SK-N-SH treated with all-trans-retinoic acid at 6 μM for 48 hours (cell line): ENCODE results near the gene TTC16.

Experiments
- ATAC-seq: fragments of 200-7000 bp; cut with Tn5 transposase; 3 replicates; pipeline ENCODE4 v1.9.1; 2020; ENCODE audit warnings: mild to moderate bottlenecking, moderate library complexity
- ARNTL ChIP-seq: fragments of 450-650 bp; formaldehyde crosslinking; IDR thresholded peaks from 2 replicates; pipeline ENCODE4 v1.5.0; 2020; ENCODE audit warnings: low read depth, mild to moderate bottlenecking, moderate library complexity, borderline replicate concordance
- BACH2 ChIP-seq: fragments of 250-450 bp; sonication (Bioruptor Pico); IDR thresholded peaks from 2 replicates; pipeline ENCODE4 v1.9.0; 2021; ENCODE audit warnings: mild to moderate bottlenecking, borderline replicate concordance
- CREB5 ChIP-seq: fragments of 250-450 bp; sonication (Bioruptor Pico); IDR thresholded peaks from 2 replicates; pipeline ENCODE4 v1.5.1; 2020; ENCODE audit warnings: low read depth, mild to moderate bottlenecking, moderate library complexity
- GLIS3 ChIP-seq: fragments of 250-450 bp; sonication (Bioruptor Pico); IDR thresholded peaks from 2 replicates; pipeline ENCODE4 v1.5.0; 2020; ENCODE audit warnings: mild to moderate bottlenecking, moderate library complexity
- ISL1 ChIP-seq: fragments of 250-450 bp; sonication (Bioruptor Pico); IDR thresholded peaks from 2 replicates; pipeline ENCODE4 v2.1.2; 2022; ENCODE audit warnings: mild to moderate bottlenecking, moderate library complexity
- OSR1 ChIP-seq: fragments of 250-450 bp; sonication (Bioruptor Pico); IDR thresholded peaks from 2 replicates; pipeline ENCODE4 v1.8.0; 2022; ENCODE audit warnings: moderate library complexity, mild to moderate bottlenecking, inconsistent platforms
- PATZ1 ChIP-seq: fragments of 250-450 bp; sonication (Bioruptor Pico); IDR thresholded peaks from 2 replicates; pipeline ENCODE4 v1.8.0; 2020; ENCODE audit warnings: mild to moderate bottlenecking, moderate library complexity, borderline replicate concordance
- POU6F1 ChIP-seq: fragments of 250-450 bp; sonication (Bioruptor Pico); IDR thresholded peaks from 2 replicates; pipeline ENCODE4 v1.8.0; 2021; ENCODE audit warnings: low read depth, mild to moderate bottlenecking, moderate library complexity, borderline replicate concordance
- PPARA ChIP-seq: fragments of 250-450 bp; sonication (Bioruptor Pico); IDR thresholded peaks from 2 replicates; pipeline ENCODE4 v1.5.0; 2020; ENCODE audit warnings: mild to moderate bottlenecking, borderline replicate concordance
- RARB ChIP-seq: fragments of 250-450 bp; sonication (Bioruptor Pico); IDR thresholded peaks from 2 replicates; pipeline ENCODE4 v1.8.0; 2021; ENCODE audit warnings: mild to moderate bottlenecking, moderate library complexity
- TCF4 ChIP-seq: fragments of 250-450 bp; sonication (Bioruptor Pico); IDR thresholded peaks from 2 replicates; pipeline ENCODE4 v1.8.0; 2021; ENCODE audit warnings: mild to moderate bottlenecking, moderate library complexity, borderline replicate concordance
- TOX ChIP-seq: fragments of 250-450 bp; sonication (Bioruptor Pico); IDR thresholded peaks from 2 replicates; pipeline ENCODE4 v1.8.0; 2021; ENCODE audit warnings: mild to moderate bottlenecking, moderate library complexity, borderline replicate concordance
- TSHZ2 ChIP-seq: fragments of 250-450 bp; sonication (Bioruptor Pico); IDR thresholded peaks from 2 replicates; pipeline ENCODE4 v1.5.0; 2020; ENCODE audit warnings: mild to moderate bottlenecking, moderate library complexity
- ZC3H10 ChIP-seq: fragments of 250-450 bp; sonication (Bioruptor Pico); IDR thresholded peaks from 2 replicates; pipeline ENCODE4 v1.5.1; 2021; ENCODE audit warnings: mild to moderate bottlenecking, moderate library complexity
- ZFP3 ChIP-seq: fragments of 250-450 bp; sonication (Bioruptor Pico); IDR thresholded peaks from 2 replicates; pipeline ENCODE4 v1.5.0; 2020; ENCODE audit warnings: mild to moderate bottlenecking, moderate library complexity
- ZFP30 ChIP-seq: fragments of 450-650 bp; formaldehyde crosslinking; IDR thresholded peaks from 2 replicates; pipeline ENCODE4 v1.5.0; 2022; ENCODE audit warnings: mild to moderate bottlenecking, moderate library complexity
- ZNF565 ChIP-seq: fragments of 450-650 bp; formaldehyde crosslinking; conservative IDR thresholded peaks from 2 replicates; pipeline ENCODE4 v1.5.0; 2020; ENCODE audit warnings: low read depth, mild to moderate bottlenecking, moderate library complexity
- ZNF70 ChIP-seq: fragments of 450-650 bp; formaldehyde crosslinking; IDR thresholded peaks from 2 replicates; pipeline ENCODE4 v1.5.0; 2020; ENCODE audit warnings: mild to moderate bottlenecking, moderate library complexity
- ZNF8 ChIP-seq: fragments of 450-650 bp; formaldehyde crosslinking; IDR thresholded peaks from 2 replicates; pipeline ENCODE4 v1.5.0; 2020; ENCODE audit warnings: mild to moderate bottlenecking, moderate library complexity

TTC16 gene

GRCh38 chr9:127762111-127762676 is 46.3 kb downstream of the TTC16 start (continued):
- no peak for TF ChIP-seq GLIS3 (CRISPR knock-in tag)

- peak; percentile 75 for ATAC-seq
- no peak for TF ChIP-seq ISL1 (CRISPR knock-in tag)
- no peak for TF ChIP-seq ZNF70 (CRISPR knock-in tag)
- no peak for TF ChIP-seq ZFP30
- TF ChIP-seq PPARA = no peak
- no peak for TF ChIP-seq GLIS3 (CRISPR knock-in tag)
- TF ChIP-seq OSR1 (CRISPR knock-in tag) = no peak
- TF ChIP-seq TCF4 (CRISPR knock-in tag) = no peak
- TF ChIP-seq, all 23 proteins: peak for 0
These were observed 48.1 kb downstream of the TTC16 start for GRCh38 chr9:127763918-127764384.

GRCh38 chr9:127765418-127765817 is 49.5 kb downstream of the TTC16 start:
- TF ChIP-seq PPARA = no peak
- TF ChIP-seq ZC3H10 (CRISPR knock-in tag) = no peak
- no peak for TF ChIP-seq CREB5 (CRISPR knock-in tag)
- no peak for TF ChIP-seq ISL1 (CRISPR knock-in tag)
- TF ChIP-seq ZNF8 (CRISPR knock-in tag) = no peak
- TF ChIP-seq ARNTL (CRISPR knock-in tag) = no peak
- TF ChIP-seq ZFP30 = no peak
- no peak for ATAC-seq

- ATAC-seq = no peak
- no peak for TF ChIP-seq ZNF8 (CRISPR knock-in tag)
- TF ChIP-seq ZFP3 (CRISPR knock-in tag) = no peak
- TF ChIP-seq BACH2 (CRISPR knock-in tag) = no peak
- TF ChIP-seq ZC3H10 (CRISPR knock-in tag) = no peak
- no peak for TF ChIP-seq RARB
- no peak for TF ChIP-seq POU6F1 (CRISPR knock-in tag)
- TF ChIP-seq GLIS3 (CRISPR knock-in tag) = no peak
- TF ChIP-seq ISL1 (CRISPR knock-in tag) = no peak
- TF ChIP-seq PPARA = no peak
- TF ChIP-seq ZNF70 (CRISPR knock-in tag) = no peak
- no peak for TF ChIP-seq PATZ1
- TF ChIP-seq ZNF565 (CRISPR knock-in tag) = no peak
- no peak for TF ChIP-seq ZFP30
- TF ChIP-seq ARNTL (CRISPR knock-in tag) = no peak
- TF ChIP-seq TOX (CRISPR knock-in tag) = no peak
These were observed 51.5 kb downstream of the TTC16 start for GRCh38 chr9:127767410-127767809.

- TF ChIP-seq ARNTL (CRISPR knock-in tag) (no peak), ZNF70 (CRISPR knock-in tag) (no peak), PPARA (no peak), TCF4 (CRISPR knock-in tag) (peak; percentile 20; the same call in 1 of the 2 replicates), ISL1 (CRISPR knock-in tag) (no peak), ZNF565 (CRISPR knock-in tag) (no peak), ZFP3 (CRISPR knock-in tag) (no peak), BACH2 (CRISPR knock-in tag) (no peak), TSHZ2 (CRISPR knock-in tag) (no peak)
- no peak for ATAC-seq
These were observed 52.0 kb downstream of the TTC16 start for GRCh38 chr9:127767909-127768331.
